Measurements from ENCODE around the gene SVOP. TPM values are rescaled to one million over a fixed set of nuclear protein-coding genes. Genes with fewer than 3 reads are reported as not detected.

Gene SVOP
- total RNA-seq, 2 donors from 2014 or later = 0.52 TPM; not detected in 1

- Histone ChIP-seq H3K27ac (no peak overlapping the region), H3K36me3 (replicated peaks in 1 of 2; ENCODE audit: insufficient read depth in 1 of 2, low read depth in 2 of 2) (no peaks in the 10 kb centered on the region), H3K4me3 (no peak overlapping the region), H3K9me3 (no peaks in the 10 kb centered on the region), H3K27me3 (no peaks in the 10 kb centered on the region), H3K4me1 (no peaks in the 10 kb centered on the region)
- ATAC-seq (no peak), DNase-seq (no peak)
- TF ChIP-seq CTCF (IDR thresholded peaks at IDR 0.05) (no peak), POLR2A (IDR thresholded peaks at IDR 0.05) (no peak)
- WGBS, 2 donors = 62 to 69% methylated on average over 5 of the region's 5 CpGs
- intact Hi-C loops (cut with DNase I) = no loop called here
These were observed 121.7 kb downstream of the SVOP start for GRCh38 chr12:108899145-108899544.

GRCh38 chr12:108896817-108897216, 124.1 kb downstream of the SVOP start:
- DNase-seq = no peak
- Histone ChIP-seq H3K4me1 (no peaks in the 10 kb centered on the region), H3K9me3 (no peaks in the 10 kb centered on the region), H3K4me3 (no peak overlapping the region), H3K27ac (no peak overlapping the region), H3K36me3 (replicated peaks in 1 of 2; ENCODE audit: insufficient read depth in 1 of 2, low read depth in 2 of 2) (no peaks in the 10 kb centered on the region), H3K27me3 (no peaks in the 10 kb centered on the region)
- TF ChIP-seq POLR2A (IDR thresholded peaks at IDR 0.05) (no peak), CTCF (IDR thresholded peaks at IDR 0.05) (no peak)
- WGBS, 2 donors = 64 to 77% methylated on average over 4 of the region's 4 CpGs
- ATAC-seq = no peak
- intact Hi-C loops (cut with DNase I) = no loop called here

- DNase-seq (no peak), ATAC-seq (no peak)
- no peaks in the 10 kb centered on the region for H3K36me3 ChIP-seq (replicated peaks in 1 of 2; ENCODE audit: insufficient read depth in 1 of 2, low read depth in 2 of 2)
- no peaks in the 10 kb centered on the region for H3K9me3 ChIP-seq
- no peak overlapping the region for H3K27ac ChIP-seq
- intact Hi-C loops (cut with DNase I) = no loop called here
- H3K4me3 ChIP-seq = no peak overlapping the region
- TF ChIP-seq CTCF (IDR thresholded peaks at IDR 0.05) (no peak), POLR2A (IDR thresholded peaks at IDR 0.05) (no peak)
- WGBS, 2 donors = 34 to 51% methylated on average over 8 of the region's 8 CpGs
- H3K27me3 ChIP-seq = no peaks in the 10 kb centered on the region
- no peaks in the 10 kb centered on the region for H3K4me1 ChIP-seq
These were observed 124.5 kb downstream of the SVOP start for GRCh38 chr12:108896336-108896735.

- no peak for TF ChIP-seq POLR2A (IDR thresholded peaks at IDR 0.05)
- no peak for TF ChIP-seq CTCF (IDR thresholded peaks at IDR 0.05)
- ATAC-seq (no peak), DNase-seq (no peak)
- Histone ChIP-seq H3K4me3 (no peak overlapping the region), H3K27ac (no peak overlapping the region), H3K9me3 (no peaks in the 10 kb centered on the region), H3K4me1 (no peaks in the 10 kb centered on the region), H3K36me3 (replicated peaks in 1 of 2; ENCODE audit: insufficient read depth in 1 of 2, low read depth in 2 of 2) (no peaks in the 10 kb centered on the region), H3K27me3 (no peaks in the 10 kb centered on the region)
- WGBS, 2 donors = 55 to 80% methylated on average over 5 of the region's 5 CpGs
- intact Hi-C loops (cut with DNase I) = no loop called here
These were observed 125.6 kb downstream of the SVOP start for GRCh38 chr12:108895220-108895802.

GRCh38 chr12:108890208-108890607, 130.7 kb downstream of the SVOP start:
- intact Hi-C loops (cut with DNase I) = no loop called here
- Histone ChIP-seq H3K9me3 (no peaks in the 10 kb centered on the region), H3K4me1 (no peaks in the 10 kb centered on the region), H3K27me3 (no peaks in the 10 kb centered on the region), H3K4me3 (no peak overlapping the region), H3K36me3 (replicated peaks in 1 of 2; ENCODE audit: insufficient read depth in 1 of 2, low read depth in 2 of 2) (no peaks in the 10 kb centered on the region), H3K27ac (no peak overlapping the region)
- ATAC-seq = no peak
- 74% methylated on average over 2 of the region's 2 CpGs; no CpG with 5 or more reads in 1 of the 2 donors for WGBS, 2 donors
- TF ChIP-seq POLR2A (IDR thresholded peaks at IDR 0.05) = no peak
- no peak for TF ChIP-seq CTCF (IDR thresholded peaks at IDR 0.05)
- no peak for DNase-seq

Measured in body of pancreas (tissue), 4 donors.